Breast epithelium (tissue), 4 donors: ENCODE data around the gene CDH23. TPM values are rescaled to one million over a fixed set of nuclear protein-coding genes. Genes with fewer than 3 reads are reported as not detected.
A peak's percentile ranks its signal among the peaks of the same experiment; 100 is the strongest.

Experiments used
- DNase-seq, 2 donors: peaks; one replicate each; pipeline ENCODE4 v3.0.0-alpha.2; 2019; ENCODE audit warnings: low spot score in 2 of 2
- H3K27ac ChIP-seq, 2 donors: fragments of 200-600 bp; sonication (generic) in 1 of 2; one replicate each; pipeline ENCODE4 v1.5.1; 2016 to 2019; ENCODE audit warnings: mild to moderate bottlenecking in 1 of 2
- H3K27me3 ChIP-seq, 2 donors: fragments of 200-600 bp; sonication (generic) in 1 of 2; one replicate each; pipeline versions ENCODE4 v1.5.1 to v1.6.0; 2017 to 2019; ENCODE audit warnings: control low read depth in 1 of 2, mild to moderate bottlenecking in 1 of 2
- H3K36me3 ChIP-seq: fragments of 200-600 bp; one replicate; pipeline ENCODE4 v1.5.1; 2019
- H3K4me1 ChIP-seq, 2 donors: fragments of 200-600 bp; sonication (generic); one replicate each; pipeline ENCODE4 v1.5.1; 2016 to 2019; ENCODE audit warnings: control low read depth in 1 of 2
- H3K4me3 ChIP-seq, 3 donors: fragments of 200-600 bp; sonication (generic); 1 replicate in 2 of 3; 2 replicates in 1 of 3; pipeline ENCODE4 v1.5.1; 2016 to 2019; ENCODE audit warnings: mild to moderate bottlenecking in 3 of 3, moderate library complexity in 2 of 3
- H3K9me3 ChIP-seq, 2 donors: fragments of 200-600 bp; sonication (generic) in 1 of 2; one replicate each; pipeline ENCODE4 v1.5.1; 2016 to 2019; ENCODE audit warnings: control low read depth in 1 of 2
- POLR2A ChIP-seq: fragments of 450-650 bp; IDR thresholded peaks from one replicate; pipeline ENCODE4 v1.6.1; 2016; ENCODE audit warnings: antibody characterized with exemption, mild to moderate bottlenecking, moderate library complexity
- POLR2AphosphoS5 ChIP-seq, 3 donors: sonication (generic); formaldehyde crosslinking; IDR thresholded peaks; one replicate each; pipeline ENCODE4 v1.6.1; 2017; ENCODE audit warnings: antibody characterized with exemption in 3 of 3
- intact Hi-C: fragments of 100-400 bp; cut with DNase I; formaldehyde crosslinking; loops from one replicate; pipeline ENCODE4 v1.15.1; 2023; ENCODE audit warnings: low total_unique reads
- total RNA-seq, 3 donors: library from RNA; depleted of rRNA; stranded (reverse); fragments of >200 nt; gene quantifications; one replicate each; pipeline ENCODE4 v1.1.0, GENCODE V29; 2016
- TF ChIP-seq, protein P1 (sequence below), 3 donors: fragments of 450-650 bp; IDR thresholded peaks; one replicate each; pipeline ENCODE4 v1.5.1; 2016 to 2017; ENCODE audit warnings: antibody characterized with exemption in 3 of 3, mild to moderate bottlenecking in 3 of 3, moderate library complexity in 3 of 3

CDH23 gene
- total RNA-seq, 3 donors from 2014 or later, result 8.5 to 13.8 (median 11.6) TPM

DNA sequence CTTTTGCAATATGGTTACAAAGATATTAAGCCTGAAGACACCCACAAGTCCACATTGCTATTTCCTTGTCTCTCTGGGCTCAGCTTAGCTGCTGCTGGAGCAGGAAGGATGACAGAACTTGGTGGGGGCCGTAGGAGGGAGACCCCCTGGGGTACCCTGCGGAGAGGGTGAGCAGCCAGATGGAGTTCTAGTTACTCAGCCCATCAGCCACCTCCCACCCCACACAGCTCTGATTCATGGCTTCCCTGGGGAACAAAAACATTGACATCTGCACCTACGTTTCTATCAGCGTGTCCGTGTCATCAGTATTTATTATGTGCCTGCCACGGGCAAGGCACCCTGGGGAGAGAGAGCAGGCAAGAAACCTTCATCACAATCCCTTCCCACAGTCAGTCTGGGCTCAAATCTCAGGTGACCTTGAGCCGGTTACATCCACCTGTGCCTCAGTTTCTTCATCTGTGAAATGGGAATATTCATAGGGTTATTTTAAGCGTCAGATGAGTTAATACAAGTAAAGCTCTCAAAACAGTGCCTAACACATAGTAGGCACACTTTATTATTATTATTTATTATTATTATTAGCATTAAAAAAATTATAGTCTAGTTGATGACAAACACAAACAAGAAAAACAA lies 191.3 kb downstream of the CDH23 start:
- no peak overlapping the region for H3K27ac ChIP-seq
- TF ChIP-seq POLR2AphosphoS5 (IDR thresholded peaks at IDR 0.05) (no peak), POLR2A (no peak)
- TF ChIP-seq, protein P1, sequence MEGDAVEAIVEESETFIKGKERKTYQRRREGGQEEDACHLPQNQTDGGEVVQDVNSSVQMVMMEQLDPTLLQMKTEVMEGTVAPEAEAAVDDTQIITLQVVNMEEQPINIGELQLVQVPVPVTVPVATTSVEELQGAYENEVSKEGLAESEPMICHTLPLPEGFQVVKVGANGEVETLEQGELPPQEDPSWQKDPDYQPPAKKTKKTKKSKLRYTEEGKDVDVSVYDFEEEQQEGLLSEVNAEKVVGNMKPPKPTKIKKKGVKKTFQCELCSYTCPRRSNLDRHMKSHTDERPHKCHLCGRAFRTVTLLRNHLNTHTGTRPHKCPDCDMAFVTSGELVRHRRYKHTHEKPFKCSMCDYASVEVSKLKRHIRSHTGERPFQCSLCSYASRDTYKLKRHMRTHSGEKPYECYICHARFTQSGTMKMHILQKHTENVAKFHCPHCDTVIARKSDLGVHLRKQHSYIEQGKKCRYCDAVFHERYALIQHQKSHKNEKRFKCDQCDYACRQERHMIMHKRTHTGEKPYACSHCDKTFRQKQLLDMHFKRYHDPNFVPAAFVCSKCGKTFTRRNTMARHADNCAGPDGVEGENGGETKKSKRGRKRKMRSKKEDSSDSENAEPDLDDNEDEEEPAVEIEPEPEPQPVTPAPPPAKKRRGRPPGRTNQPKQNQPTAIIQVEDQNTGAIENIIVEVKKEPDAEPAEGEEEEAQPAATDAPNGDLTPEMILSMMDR (IDR thresholded peaks at IDR 0.05), result no peak
- no peaks in the 10 kb centered on the region for H3K9me3 ChIP-seq
- no peak overlapping the region for H3K4me3 ChIP-seq
- H3K36me3 ChIP-seq, result no peaks in the 10 kb centered on the region
- intact Hi-C loops, result no loop called here
- DNase-seq, result no peak
- H3K4me1 ChIP-seq, result no peaks in the 10 kb centered on the region
- H3K27me3 ChIP-seq, result no peaks in the 10 kb centered on the region

GRCh38 chr10:71588685-71589084 lies 192.0 kb downstream of the CDH23 start:
- H3K27me3 ChIP-seq, result no peaks in the 10 kb centered on the region
- TF ChIP-seq POLR2A (no peak), POLR2AphosphoS5 (IDR thresholded peaks at IDR 0.05) (no peak)
- TF ChIP-seq, protein P1 (IDR thresholded peaks at IDR 0.05), result no peak
- intact Hi-C loops, result no loop called here
- no peak overlapping the region for H3K4me3 ChIP-seq
- H3K36me3 ChIP-seq, result no peaks in the 10 kb centered on the region
- H3K27ac ChIP-seq, result no peak overlapping the region
- H3K9me3 ChIP-seq, result no peaks in the 10 kb centered on the region
- H3K4me1 ChIP-seq, result no peaks in the 10 kb centered on the region
- no peak for DNase-seq

- Histone ChIP-seq H3K4me3 (no peak overlapping the region), H3K9me3 (no peaks in the 10 kb centered on the region), H3K27me3 (no peaks in the 10 kb centered on the region), H3K4me1 (no peaks in the 10 kb centered on the region), H3K36me3 (no peaks in the 10 kb centered on the region), H3K27ac (peak overlapping the region in 1 of 2 donors; percentile 43)
- TF ChIP-seq, protein P1 (IDR thresholded peaks at IDR 0.05), result no peak
- TF ChIP-seq POLR2AphosphoS5 (IDR thresholded peaks at IDR 0.05), result peak in 1 of 3 donors; percentile 17
- TF ChIP-seq POLR2A, result no peak
- DNase-seq, result no peak
- intact Hi-C loops, result no loop called here
Measured at GRCh38 chr10:71589617-71590551, 193.2 kb downstream of the CDH23 start.

DNA sequence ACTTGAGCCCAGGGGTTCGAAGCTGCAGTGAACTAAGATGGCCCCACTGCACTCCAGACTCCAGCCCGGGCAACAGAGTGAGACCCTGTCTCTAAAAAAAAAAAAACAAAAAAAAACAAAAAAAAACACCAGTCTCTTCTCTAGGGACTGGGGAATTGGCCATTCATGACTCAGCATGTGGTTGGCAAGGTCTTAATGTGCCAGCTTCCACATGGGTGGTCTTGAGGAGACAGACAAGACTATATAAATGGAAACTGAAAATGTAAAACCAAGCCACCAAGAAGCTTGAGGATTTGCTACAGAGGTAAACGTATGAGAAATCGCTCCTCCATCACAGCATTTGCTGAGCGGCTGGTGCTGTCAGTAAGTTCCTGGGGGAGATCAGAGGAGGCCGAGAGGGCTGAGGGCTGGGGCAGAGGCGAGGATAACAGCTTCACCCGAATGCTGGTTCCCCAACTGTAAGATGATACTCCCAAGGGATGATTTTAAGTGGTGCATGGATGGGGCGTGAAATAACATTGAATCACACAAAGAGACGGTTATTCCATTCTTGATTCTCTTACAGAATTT lies 194.1 kb downstream of the CDH23 start:
- no peak overlapping the region for H3K27ac ChIP-seq
- H3K27me3 ChIP-seq, result no peaks in the 10 kb centered on the region
- no peaks in the 10 kb centered on the region for H3K4me1 ChIP-seq
- intact Hi-C loops, result no loop called here
- DNase-seq, result no peak
- H3K9me3 ChIP-seq, result no peaks in the 10 kb centered on the region
- H3K4me3 ChIP-seq, result no peak overlapping the region
- H3K36me3 ChIP-seq, result no peaks in the 10 kb centered on the region
- TF ChIP-seq POLR2A (no peak), POLR2AphosphoS5 (IDR thresholded peaks at IDR 0.05) (no peak)
- TF ChIP-seq, protein P1 (IDR thresholded peaks at IDR 0.05), result no peak
